Measurements from ENCODE around the gene DUSP19. TPM values are rescaled to one million over a fixed set of nuclear protein-coding genes. Genes with fewer than 3 reads are reported as not detected.

The DUSP19 gene
- total and polyA plus RNA-seq, 2 of the 13 experiments (the other 11 are each of a cell fraction or from before 2014, with no cell fraction given), result 1.3 to 1.9 TPM

DNA sequence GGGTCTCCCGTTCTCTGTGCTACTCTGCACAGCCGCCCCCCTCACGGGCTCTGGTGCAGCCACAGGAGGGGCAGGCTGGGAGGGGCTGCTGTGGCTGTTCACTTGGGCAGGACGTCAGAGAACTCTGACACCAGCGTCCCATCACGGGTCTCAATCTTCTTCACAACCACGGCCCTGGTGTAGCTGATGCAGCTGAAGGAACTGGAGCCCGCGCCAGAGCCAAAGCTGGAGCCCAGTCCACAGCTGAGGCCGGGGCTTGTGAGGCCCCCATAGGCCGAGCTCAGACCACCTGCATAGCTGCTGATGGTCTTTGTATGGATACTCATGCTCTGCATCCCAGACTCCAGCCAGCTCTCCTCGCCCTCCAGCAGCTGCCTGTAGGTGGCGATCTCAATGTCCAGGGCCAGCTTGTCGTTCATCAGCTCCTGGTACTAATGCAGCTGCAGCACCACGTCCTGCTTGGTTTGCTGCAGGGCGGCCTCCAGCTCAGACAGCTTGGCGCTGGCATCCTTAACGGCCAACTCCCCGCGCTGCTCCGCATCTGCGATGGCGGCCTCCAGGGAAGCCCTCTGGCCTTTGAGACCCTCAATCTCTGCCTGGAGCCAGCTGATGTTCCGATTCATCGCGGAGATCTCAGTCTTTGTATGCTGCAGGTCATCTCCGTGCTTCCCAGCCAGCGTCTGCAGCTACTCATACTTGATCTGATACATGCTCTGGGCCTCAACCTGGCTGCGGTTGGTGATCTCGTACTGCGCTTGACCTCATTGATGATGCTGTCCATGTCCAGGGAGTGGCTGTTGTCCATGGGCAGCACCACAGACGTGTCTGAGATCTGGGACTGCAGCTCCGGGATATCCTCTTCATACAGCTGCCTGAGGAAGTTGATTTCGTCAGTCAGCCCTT lies 7.4 kb upstream of the DUSP19 start (continued):
- TF ChIP-seq ZNF251 (CRISPR knock-in tag; IDR thresholded peaks at IDR 0.05), result no peak
- TF ChIP-seq SMARCC2 (IDR thresholded peaks at IDR 0.05), result no peak
- TF ChIP-seq BRCA1 (CRISPR knock-in tag; IDR thresholded peaks at IDR 0.05), result no peak
- no peak for TF ChIP-seq ZNF234 (CRISPR knock-in tag; conservative IDR thresholded peaks at IDR 0.05)
- no peak for TF ChIP-seq ZZZ3 (CRISPR knock-in tag; IDR thresholded peaks at IDR 0.05; ENCODE audit: borderline replicate concordance)
- no peak for TF ChIP-seq ZNF775 (CRISPR knock-in tag; IDR thresholded peaks at IDR 0.05; ENCODE audit: borderline replicate concordance)
- no peak for TF ChIP-seq ZNF660 (CRISPR knock-in tag; IDR thresholded peaks at IDR 0.05; ENCODE audit: borderline replicate concordance, low read depth)
- TF ChIP-seq EP300 (IDR thresholded peaks at IDR 0.05; ENCODE audit: low read depth in 2 of 2, low read length in 2 of 2), result no peak
- TF ChIP-seq EP300 (CRISPR knock-in tag; IDR thresholded peaks at IDR 0.05; ENCODE audit: borderline replicate concordance), result no peak
- TF ChIP-seq PAF1 (CRISPR knock-in tag; IDR thresholded peaks at IDR 0.05), result no peak
- no peak; the same call in 1 of the 2 replicates for TF ChIP-seq ZNF788 (CRISPR knock-in tag; IDR thresholded peaks at IDR 0.05; ENCODE audit: borderline replicate concordance)
- TF ChIP-seq, protein P1, sequence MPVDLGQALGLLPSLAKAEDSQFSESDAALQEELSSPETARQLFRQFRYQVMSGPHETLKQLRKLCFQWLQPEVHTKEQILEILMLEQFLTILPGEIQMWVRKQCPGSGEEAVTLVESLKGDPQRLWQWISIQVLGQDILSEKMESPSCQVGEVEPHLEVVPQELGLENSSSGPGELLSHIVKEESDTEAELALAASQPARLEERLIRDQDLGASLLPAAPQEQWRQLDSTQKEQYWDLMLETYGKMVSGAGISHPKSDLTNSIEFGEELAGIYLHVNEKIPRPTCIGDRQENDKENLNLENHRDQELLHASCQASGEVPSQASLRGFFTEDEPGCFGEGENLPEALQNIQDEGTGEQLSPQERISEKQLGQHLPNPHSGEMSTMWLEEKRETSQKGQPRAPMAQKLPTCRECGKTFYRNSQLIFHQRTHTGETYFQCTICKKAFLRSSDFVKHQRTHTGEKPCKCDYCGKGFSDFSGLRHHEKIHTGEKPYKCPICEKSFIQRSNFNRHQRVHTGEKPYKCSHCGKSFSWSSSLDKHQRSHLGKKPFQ (CRISPR knock-in tag; IDR thresholded peaks at IDR 0.05; ENCODE audit: insufficient replicate concordance), result no peak
- TF ChIP-seq, protein P2, sequence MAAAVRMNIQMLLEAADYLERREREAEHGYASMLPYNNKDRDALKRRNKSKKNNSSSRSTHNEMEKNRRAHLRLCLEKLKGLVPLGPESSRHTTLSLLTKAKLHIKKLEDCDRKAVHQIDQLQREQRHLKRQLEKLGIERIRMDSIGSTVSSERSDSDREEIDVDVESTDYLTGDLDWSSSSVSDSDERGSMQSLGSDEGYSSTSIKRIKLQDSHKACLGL (CRISPR knock-in tag; IDR thresholded peaks at IDR 0.05), result peak; percentile 66; the same call in 1 of the 2 replicates
- TF ChIP-seq, protein P3, sequence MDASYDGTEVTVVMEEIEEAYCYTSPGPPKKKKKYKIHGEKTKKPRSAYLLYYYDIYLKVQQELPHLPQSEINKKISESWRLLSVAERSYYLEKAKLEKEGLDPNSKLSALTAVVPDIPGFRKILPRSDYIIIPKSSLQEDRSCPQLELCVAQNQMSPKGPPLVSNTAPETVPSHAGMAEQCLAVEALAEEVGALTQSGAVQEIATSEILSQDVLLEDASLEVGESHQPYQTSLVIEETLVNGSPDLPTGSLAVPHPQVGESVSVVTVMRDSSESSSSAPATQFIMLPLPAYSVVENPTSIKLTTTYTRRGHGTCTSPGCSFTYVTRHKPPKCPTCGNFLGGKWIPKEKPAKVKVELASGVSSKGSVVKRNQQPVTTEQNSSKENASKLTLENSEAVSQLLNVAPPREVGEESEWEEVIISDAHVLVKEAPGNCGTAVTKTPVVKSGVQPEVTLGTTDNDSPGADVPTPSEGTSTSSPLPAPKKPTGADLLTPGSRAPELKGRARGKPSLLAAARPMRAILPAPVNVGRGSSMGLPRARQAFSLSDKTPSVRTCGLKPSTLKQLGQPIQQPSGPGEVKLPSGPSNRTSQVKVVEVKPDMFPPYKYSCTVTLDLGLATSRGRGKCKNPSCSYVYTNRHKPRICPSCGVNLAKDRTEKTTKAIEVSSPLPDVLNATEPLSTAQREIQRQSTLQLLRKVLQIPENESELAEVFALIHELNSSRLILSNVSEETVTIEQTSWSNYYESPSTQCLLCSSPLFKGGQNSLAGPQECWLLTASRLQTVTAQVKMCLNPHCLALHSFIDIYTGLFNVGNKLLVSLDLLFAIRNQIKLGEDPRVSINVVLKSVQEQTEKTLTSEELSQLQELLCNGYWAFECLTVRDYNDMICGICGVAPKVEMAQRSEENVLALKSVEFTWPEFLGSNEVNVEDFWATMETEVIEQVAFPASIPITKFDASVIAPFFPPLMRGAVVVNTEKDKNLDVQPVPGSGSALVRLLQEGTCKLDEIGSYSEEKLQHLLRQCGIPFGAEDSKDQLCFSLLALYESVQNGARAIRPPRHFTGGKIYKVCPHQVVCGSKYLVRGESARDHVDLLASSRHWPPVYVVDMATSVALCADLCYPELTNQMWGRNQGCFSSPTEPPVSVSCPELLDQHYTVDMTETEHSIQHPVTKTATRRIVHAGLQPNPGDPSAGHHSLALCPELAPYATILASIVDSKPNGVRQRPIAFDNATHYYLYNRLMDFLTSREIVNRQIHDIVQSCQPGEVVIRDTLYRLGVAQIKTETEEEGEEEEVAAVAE (CRISPR knock-in tag; IDR thresholded peaks at IDR 0.05; ENCODE audit: borderline replicate concordance), result no peak
- TF ChIP-seq, protein P4, sequence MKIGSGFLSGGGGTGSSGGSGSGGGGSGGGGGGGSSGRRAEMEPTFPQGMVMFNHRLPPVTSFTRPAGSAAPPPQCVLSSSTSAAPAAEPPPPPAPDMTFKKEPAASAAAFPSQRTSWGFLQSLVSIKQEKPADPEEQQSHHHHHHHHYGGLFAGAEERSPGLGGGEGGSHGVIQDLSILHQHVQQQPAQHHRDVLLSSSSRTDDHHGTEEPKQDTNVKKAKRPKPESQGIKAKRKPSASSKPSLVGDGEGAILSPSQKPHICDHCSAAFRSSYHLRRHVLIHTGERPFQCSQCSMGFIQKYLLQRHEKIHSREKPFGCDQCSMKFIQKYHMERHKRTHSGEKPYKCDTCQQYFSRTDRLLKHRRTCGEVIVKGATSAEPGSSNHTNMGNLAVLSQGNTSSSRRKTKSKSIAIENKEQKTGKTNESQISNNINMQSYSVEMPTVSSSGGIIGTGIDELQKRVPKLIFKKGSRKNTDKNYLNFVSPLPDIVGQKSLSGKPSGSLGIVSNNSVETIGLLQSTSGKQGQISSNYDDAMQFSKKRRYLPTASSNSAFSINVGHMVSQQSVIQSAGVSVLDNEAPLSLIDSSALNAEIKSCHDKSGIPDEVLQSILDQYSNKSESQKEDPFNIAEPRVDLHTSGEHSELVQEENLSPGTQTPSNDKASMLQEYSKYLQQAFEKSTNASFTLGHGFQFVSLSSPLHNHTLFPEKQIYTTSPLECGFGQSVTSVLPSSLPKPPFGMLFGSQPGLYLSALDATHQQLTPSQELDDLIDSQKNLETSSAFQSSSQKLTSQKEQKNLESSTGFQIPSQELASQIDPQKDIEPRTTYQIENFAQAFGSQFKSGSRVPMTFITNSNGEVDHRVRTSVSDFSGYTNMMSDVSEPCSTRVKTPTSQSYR (CRISPR knock-in tag; IDR thresholded peaks at IDR 0.05; ENCODE audit: borderline replicate concordance), result no peak
- TF ChIP-seq, protein P5, sequence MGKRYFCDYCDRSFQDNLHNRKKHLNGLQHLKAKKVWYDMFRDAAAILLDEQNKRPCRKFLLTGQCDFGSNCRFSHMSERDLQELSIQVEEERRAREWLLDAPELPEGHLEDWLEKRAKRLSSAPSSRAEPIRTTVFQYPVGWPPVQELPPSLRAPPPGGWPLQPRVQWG (CRISPR knock-in tag; IDR thresholded peaks at IDR 0.05; ENCODE audit: borderline replicate concordance, low read depth), result no peak
- 0 out of 2 replicates have a peak, but pooled peaks have one; percentile 18 for TF ChIP-seq FOSL2 (CRISPR knock-in tag; IDR thresholded peaks at IDR 0.05)
- no peak for TF ChIP-seq HES4 (CRISPR knock-in tag; IDR thresholded peaks at IDR 0.05; ENCODE audit: borderline replicate concordance)
- TF ChIP-seq HCFC1 (IDR thresholded peaks at IDR 0.05; ENCODE audit: low read depth, low read length), result no peak
